Hepatocyte (in vitro differentiated cells): Measurements from ENCODE around the gene HEPN1. TPM values are rescaled to one million over a fixed set of nuclear protein-coding genes. Genes with fewer than 3 reads are reported as not detected.
A peak's percentile ranks its signal among the peaks of the same experiment; 100 is the strongest.

Source experiments
- DNase-seq: peaks from one replicate; pipeline ENCODE4 v3.0.0-alpha.2; 2016; ENCODE audit warnings: low spot score
- H2AFZ ChIP-seq: fragments of 200-600 bp; sonication (generic); 2 replicates; pipeline ENCODE4 v1.6.0; 2016; ENCODE audit warnings: antibody characterized with exemption, mild to moderate bottlenecking
- H3K27ac ChIP-seq: fragments of 200-600 bp; sonication (generic); 2 replicates; pipeline ENCODE4 v1.5.1; 2016; ENCODE audit warnings: mild to moderate bottlenecking
- H3K27me3 ChIP-seq: fragments of 200-600 bp; sonication (generic); 2 replicates; pipeline ENCODE4 v1.6.1; 2016
- H3K36me3 ChIP-seq: fragments of 200-600 bp; sonication (generic); replicated peaks from 2 replicates; pipeline ENCODE4 v1.5.1; 2016; ENCODE audit warnings: low read depth; ENCODE audit not compliant: insufficient read depth
- H3K4me1 ChIP-seq: fragments of 200-600 bp; sonication (generic); 2 replicates; pipeline ENCODE4 v1.5.1; 2016; ENCODE audit warnings: mild to moderate bottlenecking, moderate library complexity; ENCODE audit not compliant: insufficient read depth
- H3K4me2 ChIP-seq: fragments of 200-600 bp; sonication (generic); 2 replicates; pipeline ENCODE4 v1.6.0; 2016
- H3K4me3 ChIP-seq: fragments of 200-600 bp; sonication (generic); 2 replicates; pipeline ENCODE4 v1.5.1; 2016; ENCODE audit warnings: mild to moderate bottlenecking
- H3K79me2 ChIP-seq: fragments of 200-600 bp; sonication (generic); 2 replicates; pipeline ENCODE4 v1.6.0; 2017; ENCODE audit warnings: mild to moderate bottlenecking
- H3K9me2 ChIP-seq: fragments of 200-600 bp; sonication (generic); replicated peaks from 2 replicates; pipeline ENCODE4 v1.6.0; 2017; ENCODE audit warnings: mild to moderate bottlenecking; ENCODE audit not compliant: insufficient read depth
- H3K9me3 ChIP-seq: fragments of 200-600 bp; sonication (generic); 2 replicates; pipeline ENCODE4 v1.5.1; 2016; ENCODE audit warnings: low read depth, mild to moderate bottlenecking
- H4K20me1 ChIP-seq: fragments of 200-600 bp; sonication (generic); 2 replicates; pipeline ENCODE4 v1.6.0; 2016; ENCODE audit warnings: mild to moderate bottlenecking; ENCODE audit not compliant: insufficient read depth, poor library complexity, severe bottlenecking
- CTCF ChIP-seq: fragments of 200-600 bp; sonication (generic); IDR thresholded peaks from 2 replicates; pipeline ENCODE4 v1.5.1; 2016; ENCODE audit warnings: antibody characterized with exemption, mild to moderate bottlenecking; ENCODE audit not compliant: poor library complexity
- EZH2 ChIP-seq: fragments of 200-600 bp; sonication (generic); IDR thresholded peaks from 2 replicates; pipeline ENCODE4 v1.6.1; 2016; ENCODE audit warnings: antibody characterized with exemption, mild to moderate bottlenecking, borderline replicate concordance
- EZH2phosphoT487 ChIP-seq: fragments of 200-600 bp; sonication (generic); IDR thresholded peaks from one replicate; pipeline ENCODE4 v1.6.1; 2018; ENCODE audit warnings: antibody characterized with exemption, mild to moderate bottlenecking, low read depth, moderate library complexity; ENCODE audit not compliant: unreplicated experiment, severe bottlenecking
- WGBS: methylation state at CpG from one replicate; pipeline ENCODE4 v1.1.6; 2016; ENCODE audit warnings: low lambda C conversion rate; ENCODE audit errors: missing lambda C conversion rate; 5-methylcytosine and 5-hydroxymethylcytosine counted together
- polyA plus RNA-seq: library from polyadenylated mRNA; unstranded; fragments of >200 nt; fragmentation: Nextera tagmentation; extraction: Ambion mirVana; gene quantifications from 2 replicates; pipeline ENCODE4 v1.2.1, GENCODE V29; 2016
- total RNA-seq: library from RNA; depleted of rRNA; stranded (reverse); fragments of >200 nt; gene quantifications from 2 replicates; pipeline ENCODE4 v1.2.3, GENCODE V29; 2014

Gene HEPN1
- total and polyA plus RNA-seq, 2 experiments from 2014 or later: not detected

- Histone ChIP-seq H3K4me2 (no peak overlapping the region), H4K20me1 (no peaks in the 10 kb centered on the region), H3K9me3 (no peaks in the 10 kb centered on the region), H3K79me2 (no peaks in the 10 kb centered on the region), H2AFZ (no peak overlapping the region), H3K4me3 (no peak overlapping the region), H3K4me1 (no peaks in the 10 kb centered on the region), H3K36me3 (no peaks in the 10 kb centered on the region), H3K27ac (no peak overlapping the region), H3K9me2 (no peaks in the 10 kb centered on the region), H3K27me3 (peaks cover 6% of the 10 kb centered on the region)
- TF ChIP-seq CTCF: no peak
- TF ChIP-seq EZH2: no peak
- no peak for TF ChIP-seq EZH2phosphoT487
- DNase-seq: no peak
- WGBS: 95% methylated on average over 2 of the region's 2 CpGs
Measured at GRCh38 chr11:124919898-124920297, 848 bp downstream of the HEPN1 start.

GRCh38 chr11:124920356-124920755 is 1.3 kb downstream of the HEPN1 start:
- H3K27ac ChIP-seq: no peak overlapping the region
- peaks cover 6% of the 10 kb centered on the region for H3K27me3 ChIP-seq
- 91% methylated on average over 5 of the region's 5 CpGs for WGBS
- H3K9me3 ChIP-seq: no peaks in the 10 kb centered on the region
- peak overlapping the region; percentile 81 for H2AFZ ChIP-seq
- no peaks in the 10 kb centered on the region for H4K20me1 ChIP-seq
- TF ChIP-seq EZH2phosphoT487: no peak
- TF ChIP-seq CTCF: no peak
- no peak for TF ChIP-seq EZH2
- no peaks in the 10 kb centered on the region for H3K9me2 ChIP-seq
- no peak overlapping the region for H3K4me3 ChIP-seq
- no peaks in the 10 kb centered on the region for H3K36me3 ChIP-seq
- DNase-seq: no peak
- H3K79me2 ChIP-seq: no peaks in the 10 kb centered on the region
- no peaks in the 10 kb centered on the region for H3K4me1 ChIP-seq
- H3K4me2 ChIP-seq: peak overlapping the region; percentile 91

- TF ChIP-seq CTCF: no peak
- no peak for TF ChIP-seq EZH2phosphoT487
- no peak for TF ChIP-seq EZH2
- peak; percentile 87 for DNase-seq
- peaks cover 6% of the 10 kb centered on the region for H3K27me3 ChIP-seq
- H4K20me1 ChIP-seq: no peaks in the 10 kb centered on the region
- no peaks in the 10 kb centered on the region for H3K36me3 ChIP-seq
- peak overlapping the region; percentile 44 for H3K27ac ChIP-seq
- no peaks in the 10 kb centered on the region for H3K4me1 ChIP-seq
- WGBS: 3% methylated on average over 47 of the region's 82 CpGs
- H3K4me2 ChIP-seq: peak overlapping the region; percentile 91
- H3K9me3 ChIP-seq: no peaks in the 10 kb centered on the region
- H3K4me3 ChIP-seq: peak overlapping the region; percentile 34
- no peaks in the 10 kb centered on the region for H3K9me2 ChIP-seq
- H2AFZ ChIP-seq: peak overlapping the region; percentile 81
- no peaks in the 10 kb centered on the region for H3K79me2 ChIP-seq
Measured at GRCh38 chr11:124920870-124921609, 2.0 kb downstream of the HEPN1 start.
